C4-2B (cell line): ENCODE results near the gene TEX29.

ENCODE experiments used
- CTCF ChIP-seq: fragments of 450-650 bp; conservative IDR thresholded peaks from 2 replicates; pipeline ENCODE4 v1.5.1; 2017; ENCODE audit warnings: mild to moderate bottlenecking
- ZFX ChIP-seq: fragments of 450-650 bp; IDR thresholded peaks from 2 replicates; pipeline ENCODE4 v1.6.1; 2017

DNA sequence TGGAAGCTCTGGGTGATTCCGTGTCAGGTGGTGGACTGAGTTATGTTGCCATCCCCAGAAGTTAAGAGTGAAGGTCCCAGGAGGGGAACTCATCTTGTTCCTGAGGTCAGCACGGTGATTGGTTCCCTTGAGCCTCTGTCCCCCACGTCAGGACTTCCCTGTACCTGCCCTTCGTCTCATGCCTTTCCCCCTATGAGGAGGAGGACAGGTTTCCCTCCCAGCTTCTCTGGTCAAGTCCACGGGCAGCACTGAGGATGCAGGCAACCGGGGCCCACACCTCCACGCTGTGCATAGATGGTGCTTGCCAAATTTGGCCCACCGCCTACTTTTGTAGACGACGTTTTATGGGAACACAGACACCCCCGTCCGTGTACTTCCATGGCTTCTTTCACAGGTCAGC is 42.7 kb downstream of the TEX29 start:
- TF ChIP-seq CTCF (no peak), ZFX (no peak)
